Mesenchymal stem cell (in vitro differentiated cells and primary cell): ENCODE results near the gene ZNF598.

ENCODE experiments used
- DNase-seq: peaks from one replicate; pipeline ENCODE4 v3.0.0-alpha.2; 2013
- H2AFZ ChIP-seq: one replicate; pipeline ENCODE4 v1.6.1; 2013; ENCODE audit warnings: low read depth, mild to moderate bottlenecking, control low read depth, inconsistent platforms, low read length, moderate library complexity
- H2AK5ac ChIP-seq: 2 replicates; pipeline ENCODE4 v1.6.1; 2013; ENCODE audit warnings: low read length, moderate library complexity, mild to moderate bottlenecking, inconsistent platforms; ENCODE audit not compliant: severe bottlenecking
- H2BK120ac ChIP-seq: one replicate; pipeline ENCODE4 v1.6.1; 2013; ENCODE audit warnings: low read depth, mild to moderate bottlenecking, inconsistent platforms, low read length, moderate library complexity
- H2BK12ac ChIP-seq, 2 experiments: one replicate each; pipeline ENCODE4 v1.6.1; 2013; ENCODE audit warnings: inconsistent platforms in 2 of 2, low read length in 2 of 2, mild to moderate bottlenecking in 2 of 2, moderate library complexity in 2 of 2, control low read depth in 1 of 2
- H2BK15ac ChIP-seq: one replicate; pipeline ENCODE4 v1.6.1; 2013; ENCODE audit warnings: mild to moderate bottlenecking, low read depth, inconsistent platforms; ENCODE audit not compliant: poor library complexity, severe bottlenecking
- H2BK5ac ChIP-seq: 2 replicates; pipeline ENCODE4 v1.6.1; 2013; ENCODE audit warnings: low read depth, mild to moderate bottlenecking, low read length, control low read depth, inconsistent platforms; ENCODE audit not compliant: poor library complexity, severe bottlenecking
- H3K14ac ChIP-seq, 2 experiments: one replicate each; pipeline ENCODE4 v1.6.1; 2013; ENCODE audit warnings: inconsistent platforms in 2 of 2, low read length in 2 of 2, control low read depth in 1 of 2, mild to moderate bottlenecking in 1 of 2, moderate library complexity in 1 of 2
- H3K18ac ChIP-seq, 2 experiments: one replicate each; pipeline ENCODE4 v1.6.1; 2013; ENCODE audit warnings: inconsistent platforms in 2 of 2, low read length in 2 of 2, control low read depth in 1 of 2, low read depth in 1 of 2, mild to moderate bottlenecking in 1 of 2
- H3K23ac ChIP-seq, 2 experiments: one replicate each; pipeline ENCODE4 v1.6.1; 2013; ENCODE audit warnings: inconsistent platforms in 2 of 2, low read length in 2 of 2, mild to moderate bottlenecking in 2 of 2, moderate library complexity in 2 of 2, control low read depth in 1 of 2
- H3K27ac ChIP-seq: 2 replicates; pipeline ENCODE4 v1.5.1; 2013; ENCODE audit warnings: mild to moderate bottlenecking, moderate library complexity, low read length, control low read depth, inconsistent platforms; ENCODE audit not compliant: poor library complexity, severe bottlenecking
- H3K27me3 ChIP-seq, 2 experiments: 2 replicates each; pipeline versions ENCODE4 v1.6.1 to v1.7.0; 2013; ENCODE audit warnings: low read length in 2 of 2, mild to moderate bottlenecking in 2 of 2, moderate library complexity in 2 of 2, control low read depth in 1 of 2, inconsistent platforms in 1 of 2; ENCODE audit not compliant: control insufficient read depth in 1 of 2, insufficient read depth in 1 of 2
- H3K36me3 ChIP-seq, 2 experiments: 2 replicates each; pipeline versions ENCODE4 v1.6.1 to v1.7.0; 2013; ENCODE audit warnings: low read length in 2 of 2, control low read depth in 1 of 2, inconsistent platforms in 1 of 2, low read depth in 1 of 2, mild to moderate bottlenecking in 1 of 2; ENCODE audit not compliant: insufficient read depth in 2 of 2, control insufficient read depth in 1 of 2
- H3K4ac ChIP-seq, 2 experiments: one replicate each; pipeline ENCODE4 v1.6.1; 2013; ENCODE audit warnings: inconsistent platforms in 2 of 2, low read length in 2 of 2, mild to moderate bottlenecking in 2 of 2, moderate library complexity in 2 of 2, control low read depth in 1 of 2, low read depth in 1 of 2
- H3K4me1 ChIP-seq: 2 replicates; pipeline ENCODE4 v1.6.1; 2013; ENCODE audit warnings: low read depth, low read length, control low read depth; ENCODE audit not compliant: control insufficient read depth, insufficient read depth
- H3K4me2 ChIP-seq: 2 replicates; pipeline ENCODE4 v1.6.1; 2013; ENCODE audit warnings: low read length, mild to moderate bottlenecking, inconsistent platforms; ENCODE audit not compliant: poor library complexity, severe bottlenecking
- H3K4me3 ChIP-seq, 2 experiments: 2 replicates each; pipeline versions ENCODE4 v1.5.1 to v1.7.0; 2013; ENCODE audit warnings: low read length in 2 of 2, mild to moderate bottlenecking in 2 of 2, control low read depth in 1 of 2, low read depth in 1 of 2; ENCODE audit not compliant: insufficient read depth in 1 of 2
- H3K79me1 ChIP-seq: replicated peaks from 2 replicates; pipeline ENCODE4 v1.6.1; 2013; ENCODE audit warnings: mild to moderate bottlenecking, control low read depth, low read length, inconsistent platforms; ENCODE audit not compliant: poor library complexity, severe bottlenecking
- H3K9ac ChIP-seq: 2 replicates; pipeline ENCODE4 v1.7.0; 2013; ENCODE audit warnings: mild to moderate bottlenecking, low read length, moderate library complexity
- H3K9me3 ChIP-seq: 2 replicates; pipeline ENCODE4 v1.7.0; 2013; ENCODE audit warnings: mild to moderate bottlenecking, low read length; ENCODE audit not compliant: control insufficient read depth
- H4K8ac ChIP-seq: one replicate; pipeline ENCODE4 v1.6.1; 2013; ENCODE audit warnings: inconsistent platforms, mild to moderate bottlenecking, low read length, moderate library complexity
- H4K91ac ChIP-seq: one replicate; pipeline ENCODE4 v1.6.1; 2013; ENCODE audit warnings: mild to moderate bottlenecking, low read length, inconsistent platforms
- WGBS: methylation state at CpG from one replicate; pipeline ENCODE4 v1.1.7; 2013; ENCODE audit warnings: mixed read lengths; 5-methylcytosine and 5-hydroxymethylcytosine counted together

ZNF598 gene

DNA sequence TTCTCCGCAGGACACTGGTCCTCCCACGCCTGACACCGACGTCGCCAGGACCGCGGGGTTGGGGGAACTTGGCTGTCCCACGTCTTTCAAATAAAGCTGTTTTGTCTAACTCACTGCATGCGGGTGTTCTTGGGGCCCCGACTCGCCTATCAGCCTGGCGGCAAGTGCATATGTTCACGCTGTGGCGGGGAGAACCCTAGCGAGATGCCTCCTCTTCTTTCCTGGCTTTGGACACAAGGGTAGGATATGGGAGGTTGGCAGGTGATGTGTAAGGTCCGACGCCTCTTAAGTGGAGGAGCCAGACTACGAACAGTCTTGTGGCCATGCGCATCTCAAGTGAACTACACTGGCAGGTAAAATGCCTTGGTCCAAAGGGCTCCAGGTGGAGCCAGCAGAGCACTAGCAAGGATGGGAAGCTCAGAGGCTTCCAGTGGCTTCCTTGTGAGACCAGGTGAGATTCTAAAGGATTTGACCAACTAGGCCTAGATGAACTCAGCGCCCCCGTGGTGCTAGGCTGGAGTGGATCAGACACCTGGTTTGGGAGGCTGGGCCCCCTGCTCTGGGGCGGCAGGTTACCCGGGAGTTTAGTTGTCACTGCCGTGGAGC is 44.1 kb downstream of the ZNF598 start:
- peak overlapping the region in 1 of 2 experiments; percentile 12 for H2BK12ac ChIP-seq
- H3K4me3 ChIP-seq, result peak overlapping the region; percentile 88 to 91
- H4K8ac ChIP-seq, result peak overlapping the region; percentile 81
- no peaks in the 10 kb centered on the region for H3K27me3 ChIP-seq
- 28% methylated on average over 23 of the region's 24 CpGs for WGBS
- peak overlapping the region in 1 of 2 experiments; percentile 81 for H3K23ac ChIP-seq
- H2BK5ac ChIP-seq, result peak overlapping the region; percentile 9
- peak overlapping the region; percentile 55 for H2BK15ac ChIP-seq
- peak overlapping the region; percentile 77 for H2BK120ac ChIP-seq
- peak overlapping the region; percentile 92 for H3K4me2 ChIP-seq
- peaks cover 33 to 34% of the 10 kb centered on the region in 2 experiments for H3K36me3 ChIP-seq
- peaks cover 8% of the 10 kb centered on the region for H3K79me1 ChIP-seq
- peak overlapping the region; percentile 21 for H3K27ac ChIP-seq
- peak overlapping the region; percentile 86 to 93 for H3K4ac ChIP-seq
- DNase-seq, result no peak
- peaks cover 4% of the 10 kb centered on the region for H3K9me3 ChIP-seq
- H3K9ac ChIP-seq, result peak overlapping the region; percentile 97
- peak overlapping the region; percentile 57 for H2AK5ac ChIP-seq
- H4K91ac ChIP-seq, result peak overlapping the region; percentile 74
- H3K14ac ChIP-seq, result peak overlapping the region in 1 of 2 experiments; percentile 26
- peak overlapping the region; percentile 79 to 93 for H3K18ac ChIP-seq
- peaks cover 28% of the 10 kb centered on the region for H3K4me1 ChIP-seq
- H2AFZ ChIP-seq, result peak overlapping the region; percentile 72

GRCh38 chr16:1964506-1965395 is 44.9 kb downstream of the ZNF598 start, which contains the start of gene RPS2:
TSS of gene RPS2 (minus strand) at chr16:1964826. CDS start at chr16:1964625, 201 bp downstream.
- H2BK12ac ChIP-seq, result no peak within 1 kb of the TSS

GRCh38 chr16:1963806-1964505 is 45.7 kb downstream of the ZNF598 start:
- Histone ChIP-seq H3K4me3 (peak overlapping the region; percentile 84 to 91), H2BK120ac (no peak overlapping the region), H3K23ac (peak overlapping the region in 1 of 2 experiments; percentile 34), H3K79me1 (peaks cover 8% of the 10 kb centered on the region), H3K36me3 (peaks cover 33 to 34% of the 10 kb centered on the region in 2 experiments), H4K91ac (no peak overlapping the region), H3K4me1 (peaks cover 32% of the 10 kb centered on the region), H3K14ac (peak overlapping the region in 1 of 2 experiments; percentile 35), H3K9ac (peak overlapping the region; percentile 97), H2BK5ac (peak overlapping the region; percentile 97), H4K8ac (no peak overlapping the region), H2BK15ac (no peak overlapping the region), H2BK12ac (no peak overlapping the region), H2AK5ac (no peak overlapping the region), H3K27ac (peak overlapping the region; percentile 45), H3K27me3 (no peaks in the 10 kb centered on the region), H3K18ac (peak overlapping the region in 1 of 2 experiments; percentile 68), H2AFZ (no peak overlapping the region), H3K9me3 (peaks cover 4% of the 10 kb centered on the region), H3K4ac (peak overlapping the region in 1 of 2 experiments; percentile 74), H3K4me2 (peak overlapping the region; percentile 55)
- under 1% methylated on average over 40 of the region's 44 CpGs for WGBS
- peak; percentile 57 for DNase-seq

More at GRCh38 chr16:1964506-1965395, 44.9 kb downstream of the ZNF598 start, which contains the start of gene RPS2:
- Histone ChIP-seq H3K18ac (peak within 1 kb of the TSS; percentile 79 to 93), H3K4me2 (peak within 1 kb of the TSS; percentile 92), H4K8ac (peak within 1 kb of the TSS; percentile 90), H2AFZ (peak within 1 kb of the TSS; percentile 72), H3K27ac (peak within 1 kb of the TSS; percentile 84), H3K9me3 (peaks cover 4% of the 10 kb centered on the region), H4K91ac (peak within 1 kb of the TSS; percentile 78), H3K4me1 (peaks cover 28% of the 10 kb centered on the region), H3K9ac (peak within 1 kb of the TSS; percentile 97), H2BK15ac (peak within 1 kb of the TSS; percentile 55), H2BK120ac (peak within 1 kb of the TSS; percentile 77), H3K27me3 (no peaks in the 10 kb centered on the region), H3K4ac (peak within 1 kb of the TSS; percentile 86 to 93), H3K14ac (peak within 1 kb of the TSS in 1 of 2 experiments; percentile 74), H3K36me3 (peaks cover 33 to 34% of the 10 kb centered on the region in 2 experiments), H2BK5ac (peak within 1 kb of the TSS; percentile 97), H2AK5ac (peak within 1 kb of the TSS; percentile 78), H3K4me3 (peak within 1 kb of the TSS; percentile 88 to 91), H3K23ac (peak within 1 kb of the TSS in 1 of 2 experiments; percentile 81), H3K79me1 (peaks cover 8% of the 10 kb centered on the region)
- under 1% methylated on average over 91 of the region's 97 CpGs for WGBS
- peak; percentile 99 for DNase-seq
